Middle frontal gyrus (tissue), 1 donor: ENCODE data around the gene KCTD16.

ENCODE experiments used
- DNase-seq: peaks from one replicate; pipeline ENCODE4 v3.0.0-alpha.2; 2015; ENCODE audit warnings: low spot score; ENCODE audit errors: extremely low spot score

The KCTD16 gene

DNA sequence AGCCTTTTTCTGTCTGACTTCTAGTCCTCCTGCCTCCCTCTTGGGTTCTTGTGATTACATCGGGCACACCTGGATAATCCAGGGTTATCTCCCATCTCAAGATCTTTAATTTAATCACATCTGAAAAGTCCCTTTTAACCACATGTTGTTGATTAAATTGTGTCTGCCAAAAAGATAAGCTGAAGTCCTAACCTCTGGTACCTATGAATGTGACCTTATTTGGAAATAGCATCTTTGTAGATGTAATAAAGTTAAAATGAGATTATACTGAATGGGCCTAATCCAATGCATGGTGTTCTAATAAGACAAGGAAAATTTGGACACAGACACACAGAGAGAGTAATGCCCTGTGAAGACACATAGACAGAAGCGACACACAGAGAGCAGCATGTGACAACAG is 232.4 kb downstream of the KCTD16 start:
- no peak for DNase-seq

GRCh38 chr5:144403817-144404420 is 233.2 kb downstream of the KCTD16 start:
- no peak for DNase-seq

GRCh38 chr5:144404672-144405071 is 234.0 kb downstream of the KCTD16 start:
- no peak for DNase-seq

GRCh38 chr5:144405991-144406390 is 235.3 kb downstream of the KCTD16 start:
- no peak for DNase-seq

- no peak for DNase-seq
These were observed 235.8 kb downstream of the KCTD16 start for GRCh38 chr5:144406442-144406841.

DNA sequence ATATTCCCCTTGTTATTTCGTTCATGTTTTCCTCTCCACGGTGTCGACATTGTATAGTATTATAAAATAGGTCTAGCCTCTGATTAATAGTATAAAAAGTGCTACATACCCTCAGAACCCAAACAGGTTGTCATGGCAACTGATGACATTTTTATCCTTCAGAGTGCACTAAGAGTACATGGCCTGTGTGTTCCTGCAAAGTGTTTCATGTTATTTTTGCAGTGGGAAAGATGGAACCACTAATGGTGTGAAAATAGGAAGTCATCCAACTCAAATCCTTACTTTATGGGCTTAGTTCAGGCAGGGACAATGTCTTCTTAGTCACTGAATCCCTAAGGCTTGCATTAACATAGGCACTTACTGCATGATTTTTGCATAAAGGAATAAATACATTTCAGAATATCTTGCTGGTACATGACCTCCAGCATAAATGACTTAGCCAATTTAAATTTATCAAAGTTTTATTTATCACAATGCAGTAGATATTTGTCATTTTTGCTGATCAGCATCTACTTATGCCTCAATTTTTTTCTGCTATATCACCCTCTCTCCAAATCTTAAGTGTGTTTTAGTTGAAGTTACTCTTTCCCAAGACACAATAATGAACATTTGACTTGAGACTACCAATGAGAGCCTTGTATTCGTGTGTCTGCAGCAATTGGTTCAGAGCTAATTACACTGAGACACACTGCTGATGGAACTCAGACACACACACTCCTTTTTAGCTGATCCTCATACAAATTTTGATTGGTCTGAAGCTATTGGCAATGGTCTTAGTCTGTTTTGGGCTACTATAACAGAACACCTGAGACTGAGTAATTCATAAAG is 243.7 kb downstream of the KCTD16 start:
- no peak for DNase-seq

DNA sequence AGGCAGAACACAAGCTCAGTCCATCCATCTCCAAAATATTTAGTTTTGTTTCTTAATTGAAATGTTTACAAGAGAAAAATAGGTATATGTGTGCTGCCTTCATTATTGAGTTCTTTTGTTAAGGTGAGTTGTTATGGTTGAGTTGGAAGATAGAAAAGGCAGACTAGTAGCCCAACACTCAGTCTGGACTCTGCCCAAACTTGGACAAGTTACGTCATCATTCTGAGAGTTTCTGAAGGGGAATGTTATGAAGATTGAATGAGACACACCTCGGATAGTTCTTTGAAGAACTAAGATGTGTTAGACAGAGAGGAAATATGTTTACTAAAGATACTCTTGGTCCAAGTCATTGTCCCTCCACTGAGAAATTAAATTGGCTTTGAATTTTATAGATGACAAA is 245.5 kb downstream of the KCTD16 start:
- no peak for DNase-seq

DNA sequence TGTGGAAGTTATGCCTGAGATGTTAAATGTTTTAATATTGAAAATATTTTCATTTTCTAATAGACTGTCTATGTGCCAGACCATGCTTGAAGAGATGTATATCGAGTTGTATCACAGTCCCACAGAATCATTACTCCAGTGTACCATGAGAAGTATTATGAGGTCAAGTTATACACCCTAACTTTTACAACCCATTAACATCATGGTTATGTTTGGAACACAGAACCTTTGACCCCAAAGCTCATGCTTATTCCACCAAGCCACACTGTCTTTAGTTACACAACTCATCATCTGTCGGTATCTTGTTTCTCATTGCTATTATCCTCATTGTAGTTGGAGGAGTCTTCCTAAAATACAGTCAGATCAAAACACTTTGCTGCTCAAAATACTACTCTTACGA is 248.0 kb downstream of the KCTD16 start:
- DNase-seq = no peak

DNA sequence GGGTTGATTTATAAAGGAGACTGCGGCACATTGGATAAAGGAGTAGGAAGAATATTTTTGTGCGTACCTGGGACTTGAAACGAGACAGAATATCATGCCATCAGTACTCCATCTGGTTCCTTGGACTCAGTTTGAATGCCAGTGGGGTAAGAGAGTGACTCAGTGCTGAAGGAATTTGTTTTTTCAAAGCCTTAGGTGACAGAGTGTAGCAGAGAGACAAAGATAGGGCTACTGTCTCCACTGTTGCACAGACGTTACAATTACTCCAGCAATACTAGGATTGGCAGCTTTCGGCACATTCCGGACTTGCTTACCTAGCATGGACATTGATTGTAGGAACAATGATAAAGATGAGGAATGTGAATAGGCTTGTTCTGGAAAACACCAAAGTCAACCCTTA is 250.7 kb downstream of the KCTD16 start:
- no peak for DNase-seq

GRCh38 chr5:144422018-144422727 is 251.5 kb downstream of the KCTD16 start:
- no peak for DNase-seq

GRCh38 chr5:144427866-144428265 is 257.2 kb downstream of the KCTD16 start:
- no peak for DNase-seq

- no peak for DNase-seq
These were observed 257.7 kb downstream of the KCTD16 start for GRCh38 chr5:144428326-144428725.

DNA sequence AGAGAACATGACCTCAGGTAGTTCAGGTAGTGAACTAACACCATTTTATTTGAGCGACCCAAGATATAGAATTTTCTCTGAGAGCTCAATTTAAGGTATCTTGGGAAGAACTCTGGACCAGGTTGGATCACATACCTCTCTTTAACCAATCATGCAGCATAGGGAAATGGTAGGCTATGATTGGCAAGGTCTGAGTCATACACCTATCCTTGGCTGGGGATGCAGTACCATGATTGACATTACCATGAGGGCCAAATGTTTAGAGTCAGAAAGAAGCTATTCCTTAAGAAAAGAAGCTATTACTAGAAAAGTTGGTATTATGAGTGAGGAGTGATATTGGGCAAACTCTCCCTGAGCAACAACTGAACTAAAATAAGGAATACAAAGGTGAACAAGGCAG is 258.7 kb downstream of the KCTD16 start:
- DNase-seq = no peak

DNA sequence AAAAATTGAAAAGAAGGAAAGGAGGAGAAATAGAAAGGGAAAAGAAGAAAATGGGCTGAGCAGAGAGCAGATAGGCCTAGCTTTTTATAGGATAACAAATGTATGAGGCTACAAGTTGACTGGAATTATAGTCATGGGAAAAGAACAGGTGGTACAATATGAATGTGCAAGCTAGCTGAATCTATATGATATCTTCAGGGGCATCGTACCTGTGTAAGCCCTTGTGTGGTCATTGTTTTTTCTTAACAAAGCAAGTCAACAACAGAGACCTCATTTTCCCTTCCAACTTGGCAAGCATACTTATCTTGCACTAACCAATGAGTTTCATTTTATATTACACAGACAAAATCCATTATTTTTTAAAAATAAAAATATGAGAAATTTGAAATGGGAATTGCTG is 259.2 kb downstream of the KCTD16 start:
- DNase-seq = no peak

GRCh38 chr5:144433140-144433822 is 262.6 kb downstream of the KCTD16 start:
- no peak for DNase-seq

GRCh38 chr5:144433893-144434292 is 263.2 kb downstream of the KCTD16 start:
- DNase-seq = no peak

- no peak for DNase-seq
These were observed 265.3 kb downstream of the KCTD16 start for GRCh38 chr5:144436007-144436406.

DNA sequence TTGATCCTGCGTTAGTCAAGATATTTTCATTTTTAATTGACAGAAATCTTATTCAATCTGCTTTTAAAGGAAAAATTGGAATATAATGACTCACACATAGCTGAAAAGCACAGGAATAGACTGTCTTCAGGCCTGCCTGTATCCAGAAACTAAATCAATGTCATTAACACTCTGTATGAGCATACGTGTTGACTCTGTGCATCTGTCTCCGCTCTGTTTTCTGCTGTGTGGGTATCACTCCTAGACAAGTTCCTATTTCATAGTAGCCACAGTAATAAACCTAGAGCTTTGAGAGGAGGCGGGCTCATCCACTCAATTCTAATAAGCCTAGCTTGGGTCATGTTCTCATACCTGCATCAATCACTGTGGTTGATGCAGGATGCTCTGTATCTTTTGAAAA is 267.6 kb downstream of the KCTD16 start:
- DNase-seq = no peak

DNA sequence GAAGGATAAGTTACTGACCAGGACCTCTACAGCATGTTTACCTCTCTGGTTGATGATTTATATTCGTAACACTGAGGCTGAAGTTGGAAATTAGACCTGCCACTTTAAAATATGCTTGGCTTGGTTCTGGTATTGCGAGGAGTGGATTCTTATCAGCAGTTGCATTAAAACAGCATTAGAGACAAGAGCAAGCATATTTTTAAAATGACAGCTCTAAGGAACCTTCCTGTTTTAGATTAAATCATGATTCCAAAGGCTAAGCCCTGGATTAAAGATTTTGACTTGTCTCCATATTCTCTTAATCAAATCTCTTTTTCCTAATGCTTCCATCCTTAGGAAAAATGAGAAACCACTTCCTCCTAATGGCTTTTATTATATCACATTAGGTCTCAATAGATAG is 277.8 kb downstream of the KCTD16 start:
- no peak for DNase-seq

DNA sequence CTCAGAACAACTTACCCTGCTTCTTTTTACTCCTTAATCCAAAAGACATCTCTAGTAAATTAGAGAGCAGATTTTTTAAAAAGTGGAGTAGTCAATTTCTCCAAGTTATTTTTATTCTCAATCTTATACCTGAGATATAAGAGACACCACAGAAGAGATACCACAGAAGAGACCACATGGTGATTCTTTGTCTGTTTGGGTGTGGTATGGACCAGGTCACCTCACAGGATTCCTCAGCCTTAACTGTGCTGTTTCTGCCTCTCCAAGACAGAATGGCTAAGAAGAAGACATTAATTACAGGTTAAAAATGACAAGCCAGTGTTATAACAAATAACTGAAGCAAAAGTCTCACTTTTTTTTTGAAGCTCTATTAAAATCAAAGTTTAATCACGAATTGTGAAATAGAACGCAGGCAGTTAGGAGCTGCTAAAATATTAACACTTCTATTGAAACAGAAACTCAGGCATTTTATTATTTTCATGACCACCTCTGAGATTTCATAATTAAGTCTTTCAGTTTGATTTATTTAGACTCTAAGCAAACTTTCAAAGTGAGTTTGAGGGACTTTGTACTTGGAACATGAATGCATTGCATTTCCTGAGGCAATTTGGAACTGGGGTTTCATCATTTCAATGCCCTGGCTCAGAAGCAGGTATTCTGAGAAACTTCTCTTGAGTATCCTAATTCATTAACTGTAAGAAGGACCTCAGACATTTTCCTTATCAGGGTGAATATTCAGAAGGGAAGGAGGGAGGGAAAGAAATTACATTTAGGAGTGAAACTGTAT is 280.7 kb downstream of the KCTD16 start:
- DNase-seq = no peak

DNA sequence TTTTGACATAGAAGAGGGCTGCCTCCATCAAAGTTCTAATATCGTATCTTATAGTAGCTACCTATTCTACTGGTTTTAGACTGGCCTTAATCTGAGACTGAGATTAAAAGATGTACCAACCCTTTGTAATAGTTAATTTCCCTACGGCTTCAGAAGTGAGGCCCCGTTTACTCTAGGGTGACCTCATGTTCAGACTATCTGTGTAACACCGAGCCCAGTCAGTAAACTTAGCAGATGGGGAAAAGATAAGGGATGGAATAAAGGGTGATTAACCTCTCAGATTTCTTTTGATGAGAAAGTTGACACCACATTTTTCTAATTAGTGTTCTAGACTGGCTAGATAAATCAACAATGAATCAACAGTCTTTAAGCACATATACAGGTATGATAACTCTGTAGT is 283.1 kb downstream of the KCTD16 start:
- DNase-seq = no peak
